ENCODE measurements around the gene GTF2A1L. TPM values are rescaled to one million over a fixed set of nuclear protein-coding genes. Genes with fewer than 3 reads are reported as not detected.
"Not testable (repeated sequence)": the region's sequence is repeated elsewhere in the genome, so short reads cannot be mapped to it uniquely, and the experiment has no call there.

Gene GTF2A1L
- polyA plus RNA-seq, 2 donors: 0.24 to 1.6 TPM

DNA sequence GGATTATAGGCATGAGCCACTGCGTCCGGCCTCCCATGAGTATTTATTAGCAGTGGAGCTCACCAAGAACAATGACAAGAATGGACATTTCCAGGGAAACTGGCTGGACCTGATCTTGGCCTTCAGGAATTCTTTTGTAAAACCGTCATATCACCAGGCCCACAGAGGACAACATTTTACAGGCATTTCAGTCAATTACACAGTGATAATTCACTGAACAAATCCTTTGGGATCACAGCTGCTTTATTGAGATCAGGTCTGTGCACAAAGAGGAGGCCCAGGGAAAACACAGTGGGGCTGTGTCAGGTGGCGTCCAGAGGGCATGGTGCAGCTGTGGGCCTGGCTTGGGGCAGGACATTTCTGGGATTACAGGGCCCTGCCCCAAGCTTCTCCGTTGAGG lies 30.1 kb upstream of the GTF2A1L start:
- peaks cover 0 to 4% of the 10 kb centered on the region in 2 donors for H3K36me3 ChIP-seq (ENCODE audit: control insufficient read depth in 2 of 2, insufficient read depth in 2 of 2, low read length in 1 of 2)
- peaks cover 0 to 2% of the 10 kb centered on the region in 2 donors for H3K4me1 ChIP-seq (ENCODE audit: control insufficient read depth in 2 of 2, insufficient read depth in 2 of 2, low read length in 1 of 2)
- no peaks in the 10 kb centered on the region for H3K9me3 ChIP-seq (ENCODE audit: control insufficient read depth in 2 of 2, insufficient read depth in 1 of 2, low read depth in 1 of 2, low read length in 1 of 2)
- WGBS, 2 donors: 76% methylated on average over 5 of the region's 5 CpGs
- H3K27ac ChIP-seq (ENCODE audit: low read depth in 2 of 2, low read length in 1 of 2): no peak overlapping the region
- no peaks in the 10 kb centered on the region for H3K27me3 ChIP-seq (ENCODE audit: control insufficient read depth in 1 of 2, insufficient read depth in 2 of 2, low read length in 2 of 2)
- H3K4me3 ChIP-seq (ENCODE audit: low read depth in 1 of 2, low read length in 2 of 2): no peak overlapping the region

DNA sequence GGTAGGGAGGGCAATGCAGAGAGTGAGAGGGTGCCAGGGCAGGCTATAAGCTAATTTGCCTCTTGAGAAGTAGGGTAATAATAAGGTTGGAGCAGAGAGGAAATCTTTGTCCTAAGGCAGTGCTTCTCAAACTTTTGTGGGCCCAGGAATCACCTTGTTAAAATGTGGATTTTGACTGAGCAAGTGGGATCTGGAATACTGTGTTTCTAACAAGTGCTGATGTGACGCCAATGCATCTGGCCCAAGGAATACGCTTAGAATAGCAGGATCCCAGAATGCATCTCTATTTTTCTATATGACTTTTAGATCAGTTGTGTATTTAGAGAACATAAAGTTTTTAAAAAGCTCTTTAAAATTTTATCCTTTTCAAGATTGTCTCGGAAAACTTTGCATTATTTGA lies 29.7 kb upstream of the GTF2A1L start:
- WGBS, 2 donors: 89 to 93% methylated on average over 3 of the region's 3 CpGs
- peaks cover 0 to 2% of the 10 kb centered on the region in 2 donors for H3K4me1 ChIP-seq (ENCODE audit: control insufficient read depth in 2 of 2, insufficient read depth in 2 of 2, low read length in 1 of 2)

DNA sequence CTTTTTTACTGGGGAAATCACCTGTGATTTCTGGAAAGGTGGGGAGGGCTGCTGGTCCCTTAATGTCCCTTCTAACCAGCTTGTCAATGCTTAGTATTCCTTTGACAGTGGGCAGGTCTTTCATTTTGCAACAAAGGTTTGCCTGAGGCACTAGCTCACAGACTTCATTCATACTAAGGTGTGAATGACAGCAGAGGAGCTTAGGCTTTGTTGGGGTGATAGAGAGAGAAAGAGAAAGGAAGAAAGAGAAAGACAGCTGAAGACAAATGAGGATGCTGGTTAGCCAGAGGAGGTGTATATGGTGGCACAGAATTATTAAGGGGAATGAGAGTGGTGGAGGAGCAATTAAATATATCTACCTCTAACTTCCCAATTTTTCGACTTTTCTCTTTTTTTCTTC lies 28.9 kb upstream of the GTF2A1L start:
- Histone ChIP-seq H3K4me3 (ENCODE audit: low read depth in 1 of 2, low read length in 2 of 2) (no peak overlapping the region), H3K27me3 (ENCODE audit: control insufficient read depth in 1 of 2, insufficient read depth in 2 of 2, low read length in 2 of 2) (no peaks in the 10 kb centered on the region), H3K4me1 (ENCODE audit: control insufficient read depth in 2 of 2, insufficient read depth in 2 of 2, low read length in 1 of 2) (peaks cover 0 to 2% of the 10 kb centered on the region in 2 donors), H3K36me3 (ENCODE audit: control insufficient read depth in 2 of 2, insufficient read depth in 2 of 2, low read length in 1 of 2) (peaks cover 0 to 4% of the 10 kb centered on the region in 2 donors), H3K27ac (ENCODE audit: low read depth in 2 of 2, low read length in 1 of 2) (no peak overlapping the region), H3K9me3 (ENCODE audit: control insufficient read depth in 2 of 2, insufficient read depth in 1 of 2, low read depth in 1 of 2, low read length in 1 of 2) (no peaks in the 10 kb centered on the region)
- 54 to 58% methylated on average over 1 of the region's 1 CpG for WGBS, 2 donors

More for the DNA sequence above, 29.7 kb upstream of the GTF2A1L start:
- no peaks in the 10 kb centered on the region for H3K27me3 ChIP-seq (ENCODE audit: control insufficient read depth in 1 of 2, insufficient read depth in 2 of 2, low read length in 2 of 2)
- no peak overlapping the region for H3K27ac ChIP-seq (ENCODE audit: low read depth in 2 of 2, low read length in 1 of 2)
- H3K36me3 ChIP-seq (ENCODE audit: control insufficient read depth in 2 of 2, insufficient read depth in 2 of 2, low read length in 1 of 2): peaks cover 0 to 4% of the 10 kb centered on the region in 2 donors
- no peaks in the 10 kb centered on the region for H3K9me3 ChIP-seq (ENCODE audit: control insufficient read depth in 2 of 2, insufficient read depth in 1 of 2, low read depth in 1 of 2, low read length in 1 of 2)
- no peak overlapping the region for H3K4me3 ChIP-seq (ENCODE audit: low read depth in 1 of 2, low read length in 2 of 2)

DNA sequence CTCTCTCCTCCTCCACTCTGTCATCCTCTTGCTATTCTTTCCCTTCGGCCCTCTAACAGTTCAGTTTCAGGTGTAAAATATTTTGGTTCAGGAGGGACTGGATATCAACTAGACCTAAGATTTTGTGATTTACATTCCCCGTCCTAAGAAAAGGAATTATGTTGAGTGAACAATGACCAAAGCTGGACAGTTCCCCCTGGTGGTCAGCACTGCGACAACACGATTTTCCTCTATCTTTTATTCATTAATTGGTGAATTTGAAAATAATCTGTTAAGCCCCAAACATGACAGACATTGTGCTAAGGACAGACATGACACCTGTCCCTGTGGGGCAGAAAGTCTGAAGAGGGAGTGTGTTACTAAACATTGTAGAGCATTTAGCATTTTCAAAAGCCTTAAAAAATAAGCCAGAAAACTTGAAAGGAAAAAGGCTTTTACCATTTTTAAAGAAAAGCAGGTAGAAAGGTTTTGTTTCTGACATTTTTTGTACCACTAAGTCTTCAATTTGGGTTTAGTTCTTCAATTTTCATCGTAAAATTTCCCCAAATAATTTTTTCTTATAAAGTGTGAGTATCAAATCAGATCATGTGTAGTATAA lies 28.4 kb upstream of the GTF2A1L start:
- Histone ChIP-seq H3K36me3 (ENCODE audit: control insufficient read depth in 2 of 2, insufficient read depth in 2 of 2, low read length in 1 of 2) (peaks cover 0 to 4% of the 10 kb centered on the region in 2 donors), H3K27ac (ENCODE audit: low read depth in 2 of 2, low read length in 1 of 2) (no peak overlapping the region), H3K4me3 (ENCODE audit: low read depth in 1 of 2, low read length in 2 of 2) (no peak overlapping the region), H3K9me3 (ENCODE audit: control insufficient read depth in 2 of 2, insufficient read depth in 1 of 2, low read depth in 1 of 2, low read length in 1 of 2) (no peaks in the 10 kb centered on the region), H3K4me1 (ENCODE audit: control insufficient read depth in 2 of 2, insufficient read depth in 2 of 2, low read length in 1 of 2) (peaks cover 0 to 2% of the 10 kb centered on the region in 2 donors), H3K27me3 (ENCODE audit: control insufficient read depth in 1 of 2, insufficient read depth in 2 of 2, low read length in 2 of 2) (no peaks in the 10 kb centered on the region)
- WGBS, 2 donors: 33 to 37% methylated on average over 5 of the region's 5 CpGs

DNA sequence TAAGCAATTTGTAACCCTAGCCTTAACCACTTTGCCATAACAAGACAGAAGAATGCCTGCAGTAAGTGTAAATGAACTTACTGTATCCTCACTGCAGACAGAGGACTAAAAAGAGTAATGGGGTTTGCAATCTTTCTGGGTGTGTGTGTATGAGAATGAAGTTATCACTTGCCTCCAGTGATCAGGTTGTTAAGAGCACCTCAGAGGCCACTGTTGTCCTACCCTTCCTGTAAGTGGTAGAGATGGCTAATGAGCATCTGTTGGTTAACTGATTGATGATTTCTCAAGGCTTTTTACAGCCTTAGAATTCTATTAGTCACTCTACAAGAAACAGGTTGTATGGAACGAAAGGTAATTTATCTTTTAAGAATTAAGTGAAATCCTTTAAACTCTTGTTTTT lies 27.6 kb upstream of the GTF2A1L start:
- H3K27me3 ChIP-seq (ENCODE audit: control insufficient read depth in 1 of 2, insufficient read depth in 2 of 2, low read length in 2 of 2): no peaks in the 10 kb centered on the region
- H3K36me3 ChIP-seq (ENCODE audit: control insufficient read depth in 2 of 2, insufficient read depth in 2 of 2, low read length in 1 of 2): peaks cover 0 to under 1% of the 10 kb centered on the region in 2 donors
- no peaks in the 10 kb centered on the region for H3K9me3 ChIP-seq (ENCODE audit: control insufficient read depth in 2 of 2, insufficient read depth in 1 of 2, low read depth in 1 of 2, low read length in 1 of 2)
- H3K4me1 ChIP-seq (ENCODE audit: control insufficient read depth in 2 of 2, insufficient read depth in 2 of 2, low read length in 1 of 2): peaks cover 0 to 2% of the 10 kb centered on the region in 2 donors
- no peak overlapping the region for H3K27ac ChIP-seq (ENCODE audit: low read depth in 2 of 2, low read length in 1 of 2)
- no peak overlapping the region for H3K4me3 ChIP-seq (ENCODE audit: low read depth in 1 of 2, low read length in 2 of 2)
- WGBS, 2 donors: 67 to 85% methylated on average over 1 of the region's 1 CpG

DNA sequence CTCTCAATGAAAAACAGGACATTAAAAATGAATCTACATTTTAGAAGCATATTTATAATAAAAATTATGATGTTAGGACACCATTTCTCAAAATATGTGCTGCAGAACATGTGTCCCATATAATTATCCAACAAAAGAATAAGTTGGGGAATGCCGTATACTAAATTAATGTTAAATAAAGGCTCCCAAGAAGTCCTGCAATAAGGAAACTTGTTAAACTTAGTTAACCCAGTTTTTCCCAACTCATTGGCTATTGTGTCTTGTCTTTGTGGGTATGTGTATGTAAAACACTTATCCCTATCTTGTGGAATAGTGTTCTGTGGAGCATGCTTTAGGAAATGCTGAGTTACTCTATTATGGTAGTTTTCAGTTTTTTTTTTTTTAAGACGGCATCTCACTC lies 25.6 kb upstream of the GTF2A1L start:
- H3K27ac ChIP-seq (ENCODE audit: low read depth in 2 of 2, low read length in 1 of 2): no peak overlapping the region
- peaks cover 0 to 2% of the 10 kb centered on the region in 2 donors for H3K4me1 ChIP-seq (ENCODE audit: control insufficient read depth in 2 of 2, insufficient read depth in 2 of 2, low read length in 1 of 2)
- no peaks in the 10 kb centered on the region for H3K9me3 ChIP-seq (ENCODE audit: control insufficient read depth in 2 of 2, insufficient read depth in 1 of 2, low read depth in 1 of 2, low read length in 1 of 2)
- no peaks in the 10 kb centered on the region for H3K27me3 ChIP-seq (ENCODE audit: control insufficient read depth in 1 of 2, insufficient read depth in 2 of 2, low read length in 2 of 2)
- no peak overlapping the region for H3K4me3 ChIP-seq (ENCODE audit: low read depth in 1 of 2, low read length in 2 of 2)
- H3K36me3 ChIP-seq (ENCODE audit: control insufficient read depth in 2 of 2, insufficient read depth in 2 of 2, low read length in 1 of 2): no peaks in the 10 kb centered on the region
- 91 to 93% methylated on average over 2 of the region's 2 CpGs for WGBS, 2 donors

DNA sequence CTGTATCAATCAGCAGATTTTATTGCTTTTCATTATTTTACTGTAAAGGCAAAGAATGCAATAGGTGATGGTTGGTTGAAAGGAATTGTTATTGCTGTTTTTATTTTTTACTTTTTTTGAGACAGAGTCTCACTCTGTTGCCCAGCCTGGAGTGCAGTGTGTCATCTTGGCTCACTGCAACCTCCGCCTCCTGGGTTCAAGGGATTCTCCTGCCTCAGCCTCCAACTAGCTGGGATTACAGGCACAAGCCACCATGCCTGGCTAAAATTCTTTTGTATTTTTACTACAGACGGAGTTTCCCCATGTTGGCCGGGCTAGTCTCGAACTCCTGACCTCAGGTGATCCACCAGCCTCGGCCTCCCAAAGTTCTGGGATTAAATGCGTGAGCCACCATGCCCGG lies 20.9 kb upstream of the GTF2A1L start:
- not testable (repeated sequence) for H3K36me3 ChIP-seq (ENCODE audit: control insufficient read depth in 2 of 2, insufficient read depth in 2 of 2, low read length in 1 of 2); H3K9me3 ChIP-seq (ENCODE audit: control insufficient read depth in 2 of 2, insufficient read depth in 1 of 2, low read depth in 1 of 2, low read length in 1 of 2); H3K27ac ChIP-seq (ENCODE audit: low read depth in 2 of 2, low read length in 1 of 2); H3K4me3 ChIP-seq (ENCODE audit: low read depth in 1 of 2, low read length in 2 of 2); H3K27me3 ChIP-seq (ENCODE audit: control insufficient read depth in 1 of 2, insufficient read depth in 2 of 2, low read length in 2 of 2); H3K4me1 ChIP-seq (ENCODE audit: control insufficient read depth in 2 of 2, insufficient read depth in 2 of 2, low read length in 1 of 2)
- 95% methylated on average over 7 of the region's 7 CpGs for WGBS, 2 donors

DNA sequence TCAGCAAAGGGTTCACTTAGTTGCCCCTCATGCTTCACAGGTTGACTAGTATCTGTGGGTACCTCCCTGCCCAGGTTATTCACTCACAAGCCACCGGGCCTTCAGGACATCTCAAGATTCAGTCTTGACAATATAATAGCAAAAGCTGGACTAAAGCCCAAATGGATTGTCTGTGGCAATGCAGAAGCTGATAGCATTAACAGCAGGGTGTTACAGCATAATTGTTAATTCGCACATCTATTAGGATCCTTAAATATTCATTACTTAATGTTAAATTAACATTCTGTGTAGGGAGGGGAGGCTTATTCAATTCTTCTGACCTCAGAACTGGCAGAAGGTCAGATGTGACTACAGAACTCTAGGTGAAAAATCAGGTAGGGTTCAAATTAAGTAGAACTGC lies 20.2 kb upstream of the GTF2A1L start:
- Histone ChIP-seq H3K36me3 (ENCODE audit: control insufficient read depth in 2 of 2, insufficient read depth in 2 of 2, low read length in 1 of 2) (peaks cover 0 to 2% of the 10 kb centered on the region in 2 donors), H3K4me3 (ENCODE audit: low read depth in 1 of 2, low read length in 2 of 2) (no peak overlapping the region), H3K4me1 (ENCODE audit: control insufficient read depth in 2 of 2, insufficient read depth in 2 of 2, low read length in 1 of 2) (no peaks in the 10 kb centered on the region), H3K9me3 (ENCODE audit: control insufficient read depth in 2 of 2, insufficient read depth in 1 of 2, low read depth in 1 of 2, low read length in 1 of 2) (no peaks in the 10 kb centered on the region), H3K27ac (ENCODE audit: low read depth in 2 of 2, low read length in 1 of 2) (no peak overlapping the region), H3K27me3 (ENCODE audit: control insufficient read depth in 1 of 2, insufficient read depth in 2 of 2, low read length in 2 of 2) (no peaks in the 10 kb centered on the region)
- WGBS, 2 donors: 69 to 75% methylated on average over 2 of the region's 2 CpGs

DNA sequence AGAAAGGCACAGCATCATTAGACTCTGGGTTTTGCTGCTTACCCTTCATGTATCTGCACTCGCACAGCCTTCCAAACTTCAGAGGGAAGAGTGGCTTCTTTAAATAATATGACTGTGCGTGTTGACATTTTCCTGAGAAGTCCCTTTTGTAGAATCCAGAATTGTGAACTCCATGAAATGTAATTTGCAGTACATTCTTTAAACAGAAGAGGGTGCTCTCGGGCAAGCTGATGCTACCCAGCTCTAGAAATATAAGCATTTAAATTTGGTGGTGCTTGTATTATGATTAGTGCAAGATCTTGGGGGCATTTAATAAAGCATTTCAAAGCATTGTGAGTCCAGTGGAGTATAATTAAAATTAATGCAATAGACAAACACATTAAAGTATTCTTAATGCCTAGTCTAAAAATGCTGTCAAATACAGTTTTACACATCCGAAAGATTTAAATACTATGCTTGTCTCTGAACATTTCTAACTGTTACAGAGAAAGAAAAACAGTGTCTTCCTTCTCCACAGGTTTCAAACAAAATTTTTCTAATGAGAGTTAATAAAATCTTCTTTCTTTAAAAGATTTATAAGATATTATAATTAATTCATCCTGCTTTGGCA lies 17.3 kb upstream of the GTF2A1L start:
- Histone ChIP-seq H3K9me3 (ENCODE audit: control insufficient read depth in 2 of 2, insufficient read depth in 1 of 2, low read depth in 1 of 2, low read length in 1 of 2) (no peaks in the 10 kb centered on the region), H3K27ac (ENCODE audit: low read depth in 2 of 2, low read length in 1 of 2) (no peak overlapping the region), H3K4me3 (ENCODE audit: low read depth in 1 of 2, low read length in 2 of 2) (no peak overlapping the region), H3K4me1 (ENCODE audit: control insufficient read depth in 2 of 2, insufficient read depth in 2 of 2, low read length in 1 of 2) (no peaks in the 10 kb centered on the region), H3K27me3 (ENCODE audit: control insufficient read depth in 1 of 2, insufficient read depth in 2 of 2, low read length in 2 of 2) (no peaks in the 10 kb centered on the region), H3K36me3 (ENCODE audit: control insufficient read depth in 2 of 2, insufficient read depth in 2 of 2, low read length in 1 of 2) (peaks cover 0 to 2% of the 10 kb centered on the region in 2 donors)
- WGBS, 2 donors: 36 to 37% methylated on average over 4 of the region's 4 CpGs

DNA sequence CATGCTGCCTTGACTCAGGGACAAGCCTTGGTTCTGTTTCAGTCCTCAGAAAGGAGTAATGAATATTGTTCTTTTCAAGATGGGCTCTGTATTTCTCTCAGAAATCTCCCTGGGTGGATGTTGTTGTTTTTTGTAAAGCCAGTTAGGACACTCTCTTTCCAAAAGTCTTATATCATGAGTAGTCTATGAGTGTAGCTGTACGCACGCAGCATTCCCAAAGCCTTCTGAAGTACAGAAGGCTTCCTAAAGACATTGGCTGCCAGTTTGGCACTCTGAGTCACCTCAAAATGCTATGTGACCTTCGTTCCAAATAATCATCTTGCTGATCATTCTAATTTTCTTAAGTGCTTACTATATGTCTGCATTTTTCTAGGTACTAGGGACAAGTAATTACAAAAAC lies 16.7 kb upstream of the GTF2A1L start:
- 73 to 74% methylated on average over 3 of the region's 3 CpGs for WGBS, 2 donors
- peaks cover 0 to 2% of the 10 kb centered on the region in 2 donors for H3K36me3 ChIP-seq (ENCODE audit: control insufficient read depth in 2 of 2, insufficient read depth in 2 of 2, low read length in 1 of 2)
- H3K27me3 ChIP-seq (ENCODE audit: control insufficient read depth in 1 of 2, insufficient read depth in 2 of 2, low read length in 2 of 2): no peaks in the 10 kb centered on the region

More for the DNA sequence above, 16.7 kb upstream of the GTF2A1L start:
- Histone ChIP-seq H3K27ac (ENCODE audit: low read depth in 2 of 2, low read length in 1 of 2) (no peak overlapping the region), H3K9me3 (ENCODE audit: control insufficient read depth in 2 of 2, insufficient read depth in 1 of 2, low read depth in 1 of 2, low read length in 1 of 2) (no peaks in the 10 kb centered on the region), H3K4me3 (ENCODE audit: low read depth in 1 of 2, low read length in 2 of 2) (no peak overlapping the region), H3K4me1 (ENCODE audit: control insufficient read depth in 2 of 2, insufficient read depth in 2 of 2, low read length in 1 of 2) (no peaks in the 10 kb centered on the region)
